GM18861 (cell line): ENCODE results near the gene UBE3C.

Source experiments
- ATAC-seq: cut with Tn5 transposase; IDR thresholded peaks from one replicate; pipeline ENCODE4 v1.9.1; 2021; ENCODE audit not compliant: unreplicated experiment

UBE3C gene

DNA sequence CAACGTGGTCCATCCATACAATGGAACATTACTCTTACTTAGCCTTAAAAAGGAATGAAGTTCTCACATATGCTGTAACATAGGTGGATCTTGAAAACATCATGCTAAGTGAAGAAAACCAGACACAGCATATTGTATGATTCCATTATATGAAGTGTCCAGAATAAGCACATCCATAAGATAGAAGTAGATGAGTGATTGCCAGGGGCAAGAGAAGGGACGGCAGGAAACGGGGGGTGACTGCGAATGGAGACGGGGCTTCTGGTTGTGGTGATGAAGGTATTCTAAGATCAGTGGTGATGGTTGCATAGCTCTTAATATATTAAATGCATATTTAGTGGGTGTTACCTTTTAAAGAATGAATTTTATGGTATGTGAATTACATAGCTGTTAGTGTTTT is 29.8 kb downstream of the UBE3C start:
- ATAC-seq = no peak

DNA sequence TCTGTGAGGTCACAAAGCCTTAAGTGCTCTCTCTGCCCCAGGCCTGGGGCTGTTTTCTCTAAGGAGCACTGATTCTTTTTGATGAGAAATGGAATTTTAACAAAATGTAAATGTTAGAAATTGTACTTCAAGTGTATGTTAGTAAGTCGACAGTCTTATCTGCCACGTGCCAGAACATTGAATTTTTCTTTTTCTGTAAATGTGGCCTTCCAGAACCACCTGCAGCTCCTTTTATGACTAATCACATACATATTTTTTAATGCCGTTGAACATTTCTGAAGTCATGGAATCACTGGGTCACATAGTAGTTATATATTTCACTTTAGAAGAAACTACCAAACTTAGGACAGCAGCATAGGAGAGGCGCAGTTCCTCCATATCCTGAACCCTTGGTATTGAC is 38.0 kb downstream of the UBE3C start:
- ATAC-seq = no peak

DNA sequence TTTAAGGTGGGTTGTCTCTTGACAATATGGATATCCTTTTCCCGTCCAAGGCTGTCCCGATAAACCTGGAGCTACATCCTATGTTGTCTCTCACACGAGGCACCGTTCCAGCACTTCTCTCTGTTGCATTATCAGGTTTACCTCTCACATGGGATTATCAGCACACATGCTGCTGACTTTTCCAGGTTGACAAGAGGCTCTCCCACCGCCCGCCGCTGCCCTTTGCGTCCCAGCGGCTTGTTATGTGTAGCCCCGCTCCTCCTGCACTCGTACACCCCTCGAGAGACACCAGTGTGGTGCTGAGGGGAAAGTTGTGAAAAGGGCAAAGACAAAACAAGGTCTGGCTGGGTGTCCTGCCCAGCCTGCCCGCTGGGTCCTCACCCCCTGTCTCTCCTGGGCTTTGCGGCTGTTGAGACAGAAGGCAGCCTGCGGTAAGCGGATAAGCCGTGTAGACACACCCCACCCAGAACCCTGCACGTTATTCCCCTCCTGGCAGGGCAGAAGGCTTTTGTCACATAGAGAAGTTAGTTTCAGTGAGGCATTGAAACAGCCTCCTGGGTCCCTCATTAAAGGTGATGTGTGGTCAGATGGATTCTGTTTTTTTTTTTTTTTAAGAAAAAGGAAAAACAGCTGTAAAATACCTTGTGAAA is 38.7 kb downstream of the UBE3C start:
- no peak for ATAC-seq

DNA sequence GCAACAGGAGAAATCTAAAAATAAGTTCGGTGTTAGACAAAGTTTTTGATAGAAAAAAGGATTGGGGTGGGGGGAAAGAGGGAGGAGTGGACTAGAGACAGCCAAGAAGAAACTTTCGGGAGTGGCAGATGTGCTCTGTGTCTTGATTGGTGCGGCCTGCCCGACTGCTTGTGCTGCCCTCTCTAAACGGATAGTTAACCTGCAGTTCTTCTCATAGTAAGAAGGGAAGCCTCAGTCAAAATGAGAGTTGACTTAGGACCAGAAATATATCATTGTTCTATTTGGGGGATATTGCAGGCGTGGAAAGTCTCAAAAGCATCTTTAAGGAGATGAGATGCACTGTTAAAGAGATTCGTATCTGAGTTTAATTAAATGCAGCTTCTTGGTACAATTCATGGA is 39.3 kb downstream of the UBE3C start:
- ATAC-seq = no peak

DNA sequence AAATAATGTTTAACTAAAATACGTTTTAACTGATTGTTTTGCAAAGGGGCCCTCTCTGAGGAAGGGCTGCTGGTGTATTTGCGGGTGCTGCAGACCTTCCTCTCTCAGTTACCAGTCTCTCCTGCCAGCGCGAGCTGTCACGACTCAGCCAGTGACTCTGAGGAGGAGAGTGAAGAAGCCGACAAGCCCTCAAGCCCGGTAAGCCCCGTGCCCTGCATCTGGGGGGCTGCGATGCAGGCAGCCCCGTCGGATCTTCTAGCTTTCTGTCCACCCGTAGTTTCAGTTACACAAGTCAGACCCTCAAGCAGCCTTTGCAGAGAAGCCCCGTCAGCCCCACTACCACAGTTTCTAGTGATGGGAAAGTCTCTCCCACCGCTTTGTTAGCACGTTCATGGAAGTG is 45.1 kb downstream of the UBE3C start:
- no peak for ATAC-seq

DNA sequence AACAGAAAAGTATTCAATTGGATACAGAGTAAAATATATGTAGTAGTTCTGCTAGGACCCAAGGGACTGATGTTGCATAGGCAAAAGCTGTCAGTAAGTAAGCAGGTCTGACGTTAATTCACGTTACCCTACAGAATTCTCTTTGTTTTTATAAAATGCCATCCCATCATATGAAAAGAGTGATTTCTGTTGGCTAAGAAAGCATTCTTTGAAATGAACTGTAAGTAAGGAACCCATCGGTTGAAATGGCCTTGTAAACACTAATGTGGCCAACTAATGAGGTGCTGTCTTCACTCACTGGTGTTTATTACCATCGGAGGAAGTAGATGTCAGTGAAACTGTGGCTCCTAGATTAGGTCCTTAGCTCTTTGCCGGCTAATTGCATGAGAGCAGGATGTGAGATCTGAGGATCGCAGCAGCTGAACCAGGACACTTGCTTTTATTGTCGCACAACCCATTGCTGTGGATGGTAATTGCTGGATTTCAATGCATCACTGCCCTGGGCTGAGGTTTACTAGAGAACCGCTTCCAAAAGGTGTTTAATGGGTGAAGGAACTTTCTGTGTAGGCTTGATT is 49.5 kb downstream of the UBE3C start:
- no peak for ATAC-seq

DNA sequence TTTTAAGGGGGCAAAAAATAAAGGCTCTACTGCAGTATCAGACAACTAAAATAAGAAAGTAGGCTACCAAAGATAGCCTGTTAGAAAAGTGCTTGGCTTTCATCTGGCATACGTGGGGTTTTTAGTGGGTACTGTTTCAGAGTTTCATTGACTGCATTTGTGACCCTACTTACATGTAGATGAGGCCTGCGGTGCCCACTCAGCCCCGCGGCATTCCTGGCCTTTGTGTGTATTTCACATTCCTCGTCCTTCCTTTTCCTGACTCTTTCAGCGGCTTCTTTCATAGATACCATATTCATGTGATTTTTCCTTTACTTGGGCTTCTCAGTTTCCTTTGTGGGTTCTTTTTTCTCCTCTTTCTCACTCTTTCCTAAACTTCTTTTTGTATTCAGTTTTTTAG is 50.7 kb downstream of the UBE3C start:
- no peak for ATAC-seq

DNA sequence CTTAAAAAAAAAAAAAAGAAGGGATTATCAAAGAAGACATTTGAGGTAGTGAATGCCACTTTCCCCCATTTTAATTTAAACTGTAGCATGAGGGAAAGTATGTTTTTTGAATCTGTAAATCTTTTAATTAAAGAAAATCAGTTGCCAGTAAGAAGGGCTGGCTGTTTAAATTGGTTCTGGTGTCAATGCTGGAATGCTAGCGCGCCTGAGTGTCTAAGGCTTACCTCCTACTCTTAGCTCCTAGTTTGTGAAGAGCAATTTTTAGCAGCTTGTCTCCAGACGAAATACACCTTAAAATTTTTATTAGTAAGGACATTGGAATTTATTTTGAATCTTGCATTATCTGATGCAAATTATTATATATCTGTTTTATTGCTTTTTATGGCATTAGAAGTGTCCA is 54.1 kb downstream of the UBE3C start:
- ATAC-seq = no peak

DNA sequence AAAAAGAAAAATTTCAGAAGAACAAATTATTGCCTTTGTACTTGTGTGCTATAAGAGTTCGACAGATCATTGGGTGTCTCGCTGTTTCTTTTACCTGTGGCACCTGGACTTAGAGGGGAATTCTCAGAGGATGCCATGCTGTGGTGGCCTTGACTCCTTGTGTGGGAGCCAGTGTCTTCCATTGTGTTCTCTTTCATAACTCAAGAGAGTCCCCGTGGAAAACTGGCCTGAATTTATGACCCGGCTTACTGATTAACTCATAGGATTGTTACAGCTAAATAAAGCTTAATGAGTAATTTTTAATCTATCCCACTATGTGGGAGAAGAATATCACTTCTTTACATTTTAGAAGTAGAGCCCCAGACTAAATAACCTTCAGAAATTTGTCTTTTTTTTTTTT is 54.5 kb downstream of the UBE3C start:
- no peak for ATAC-seq

DNA sequence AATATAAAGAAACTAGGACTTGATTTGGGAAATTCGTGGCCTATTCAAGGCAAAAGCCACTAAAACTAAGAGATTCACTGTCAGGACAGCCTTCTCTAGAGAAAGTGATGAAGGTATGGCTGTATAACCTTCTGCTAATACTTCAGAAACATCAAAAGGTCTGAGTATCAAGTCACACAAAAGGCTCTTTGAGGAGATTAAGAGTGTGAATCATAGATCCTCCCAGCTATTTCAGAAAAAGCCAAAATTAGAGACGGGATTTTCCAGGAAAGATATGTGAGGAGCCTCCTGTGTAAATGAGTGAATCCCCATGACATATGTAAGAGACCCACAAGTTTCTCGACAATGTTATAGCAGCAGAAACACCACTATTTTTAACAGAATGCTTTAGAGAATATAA is 56.2 kb downstream of the UBE3C start:
- ATAC-seq = no peak

DNA sequence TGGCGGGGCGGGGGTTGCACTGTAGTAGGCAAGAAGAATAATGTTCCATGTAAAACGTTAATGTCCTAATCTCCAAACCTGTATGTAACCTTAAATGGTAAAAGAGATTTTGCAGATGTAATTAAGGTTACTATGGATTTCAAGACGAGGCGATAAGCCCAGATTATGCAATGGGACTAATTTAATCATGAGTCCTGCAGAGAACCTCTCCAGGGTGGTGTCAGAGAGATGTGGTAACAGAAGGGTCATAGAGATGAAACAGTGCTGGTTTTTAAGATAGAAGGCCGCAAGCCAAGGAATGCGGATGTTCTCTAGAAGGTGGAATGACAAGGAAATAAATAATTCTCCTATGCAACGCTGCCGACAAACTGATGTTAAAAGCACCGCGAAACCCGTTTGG is 57.1 kb downstream of the UBE3C start:
- ATAC-seq = no peak

DNA sequence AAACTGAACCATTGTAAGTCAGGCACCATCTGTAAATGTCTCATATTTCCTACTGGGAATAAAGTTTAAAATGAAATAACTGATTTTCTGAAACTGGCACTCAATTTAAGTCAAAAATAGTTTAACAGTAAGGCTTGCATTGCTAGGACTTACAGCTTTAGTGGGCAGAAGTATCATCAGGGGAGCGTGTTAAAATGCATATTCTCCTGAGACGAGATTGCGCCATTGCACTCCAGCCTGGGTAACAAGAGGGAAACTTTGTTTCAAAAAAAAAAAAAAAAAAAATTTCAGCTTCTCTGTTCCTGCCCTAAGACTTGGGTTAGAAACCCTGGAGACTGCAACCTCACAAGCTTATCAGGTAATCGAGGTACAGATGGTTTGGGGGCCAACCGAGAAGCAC is 65.4 kb downstream of the UBE3C start:
- ATAC-seq = no peak

DNA sequence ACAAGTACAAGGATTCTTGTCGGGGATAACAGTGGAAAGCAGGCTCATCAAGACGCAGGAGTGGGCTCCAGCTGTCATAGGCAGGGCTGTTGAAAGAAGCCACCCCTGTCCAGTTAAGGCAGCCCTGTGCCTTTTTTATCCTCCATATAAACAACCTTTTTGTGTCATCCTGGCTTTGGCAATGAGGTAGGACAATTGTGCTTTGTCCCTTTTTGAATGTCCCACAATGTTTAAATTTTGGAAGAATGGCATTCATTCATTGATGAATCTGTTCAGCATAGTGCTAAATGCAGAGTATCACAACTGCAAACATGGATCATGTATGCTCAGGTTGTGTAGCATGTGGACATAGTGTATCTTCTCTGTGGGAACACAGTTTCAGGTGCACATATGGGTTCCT is 66.7 kb downstream of the UBE3C start:
- ATAC-seq = no peak

DNA sequence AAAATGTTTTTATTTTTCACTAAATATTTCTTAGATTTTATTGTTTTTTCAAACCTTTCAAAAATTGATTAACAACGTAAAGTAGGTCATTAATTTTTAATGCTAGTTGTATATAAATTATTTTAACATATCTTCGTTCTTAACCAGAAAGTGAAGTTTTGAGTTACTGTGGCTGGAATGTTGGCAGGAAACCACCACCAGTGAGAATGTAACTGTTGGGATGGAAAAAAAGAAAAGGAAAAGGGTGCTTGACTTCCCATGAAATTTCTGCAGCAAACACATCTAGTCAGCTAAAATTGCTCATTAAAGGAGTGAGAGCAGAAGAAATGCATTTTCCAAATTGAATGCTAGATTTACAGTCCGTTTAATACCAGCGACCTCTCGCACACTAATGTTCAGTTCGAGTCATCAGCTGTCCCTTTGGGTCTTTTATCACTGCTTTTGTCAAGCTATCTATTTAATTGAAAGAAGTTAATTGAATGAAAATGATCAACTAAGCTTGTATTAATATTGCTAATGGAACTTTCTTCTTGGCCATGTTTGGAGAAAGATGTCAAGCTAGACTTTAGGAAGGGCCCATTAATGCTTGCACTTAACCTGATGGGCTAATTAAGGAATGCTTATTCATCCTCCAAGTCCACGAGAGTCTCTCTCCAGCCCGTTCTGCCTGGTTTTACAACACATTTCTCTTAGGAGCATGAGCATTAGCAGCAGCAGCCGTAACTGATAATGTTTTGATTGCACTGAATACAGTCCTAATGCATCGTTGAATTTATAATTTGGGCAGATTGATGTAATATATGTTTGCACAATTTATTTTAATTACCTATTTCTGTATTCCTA is 70.1 kb downstream of the UBE3C start:
- ATAC-seq = no peak

DNA sequence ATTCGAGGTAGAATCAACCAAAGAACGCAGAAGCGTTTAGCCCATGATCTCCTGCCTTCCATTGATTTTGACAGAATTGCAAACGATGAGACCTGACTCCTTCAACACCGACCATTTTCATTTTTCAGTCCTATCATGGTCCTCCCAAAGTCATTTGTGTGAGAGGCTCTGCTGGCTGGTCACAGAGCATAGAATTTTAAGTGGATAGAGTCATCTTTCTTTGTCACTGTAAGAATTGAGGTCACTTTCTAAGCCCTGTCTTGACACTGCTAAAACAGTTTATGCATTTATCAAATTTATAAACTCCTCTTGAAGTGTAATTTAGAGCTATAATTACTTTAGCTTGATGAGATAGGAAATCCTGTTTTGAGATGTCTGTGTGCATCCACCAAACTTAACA is 72.0 kb downstream of the UBE3C start:
- ATAC-seq = no peak

DNA sequence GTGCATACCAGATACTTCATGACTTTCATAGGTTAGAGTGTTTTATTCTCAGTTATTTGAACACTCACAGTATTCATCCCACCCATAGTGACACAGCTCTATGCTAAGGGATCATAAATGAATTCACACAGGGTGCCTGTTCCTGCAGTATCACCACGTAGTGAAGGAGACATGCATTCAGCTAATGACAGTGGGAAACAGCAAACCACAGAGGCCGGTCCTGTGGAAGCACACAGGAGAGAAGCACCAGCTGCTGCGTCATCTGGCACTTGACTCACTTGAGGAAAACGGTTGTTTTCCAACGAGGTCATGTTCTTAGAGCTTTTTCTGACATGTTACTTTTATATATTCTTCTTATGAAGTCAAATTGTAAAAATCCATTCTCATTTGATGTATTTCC is 73.0 kb downstream of the UBE3C start:
- no peak for ATAC-seq

DNA sequence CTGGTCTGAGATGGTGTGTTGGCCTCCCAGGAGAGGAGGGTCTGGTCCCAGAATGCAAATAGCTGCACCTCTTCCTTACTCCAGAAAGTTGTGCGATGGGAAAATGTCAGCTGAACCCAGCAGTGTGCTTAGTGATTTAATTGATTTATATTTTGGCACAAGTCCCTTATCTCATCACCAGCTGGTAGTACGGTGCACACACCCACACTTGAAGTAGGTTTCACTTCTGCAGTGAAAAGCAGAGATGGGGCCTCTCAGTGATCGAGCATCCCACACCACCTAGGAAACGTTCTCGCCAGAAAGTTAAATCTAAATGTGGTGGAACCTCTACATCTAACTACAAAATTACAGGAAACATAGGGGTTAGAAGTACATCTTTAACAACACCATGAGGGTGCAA is 80.4 kb downstream of the UBE3C start:
- ATAC-seq = no peak

DNA sequence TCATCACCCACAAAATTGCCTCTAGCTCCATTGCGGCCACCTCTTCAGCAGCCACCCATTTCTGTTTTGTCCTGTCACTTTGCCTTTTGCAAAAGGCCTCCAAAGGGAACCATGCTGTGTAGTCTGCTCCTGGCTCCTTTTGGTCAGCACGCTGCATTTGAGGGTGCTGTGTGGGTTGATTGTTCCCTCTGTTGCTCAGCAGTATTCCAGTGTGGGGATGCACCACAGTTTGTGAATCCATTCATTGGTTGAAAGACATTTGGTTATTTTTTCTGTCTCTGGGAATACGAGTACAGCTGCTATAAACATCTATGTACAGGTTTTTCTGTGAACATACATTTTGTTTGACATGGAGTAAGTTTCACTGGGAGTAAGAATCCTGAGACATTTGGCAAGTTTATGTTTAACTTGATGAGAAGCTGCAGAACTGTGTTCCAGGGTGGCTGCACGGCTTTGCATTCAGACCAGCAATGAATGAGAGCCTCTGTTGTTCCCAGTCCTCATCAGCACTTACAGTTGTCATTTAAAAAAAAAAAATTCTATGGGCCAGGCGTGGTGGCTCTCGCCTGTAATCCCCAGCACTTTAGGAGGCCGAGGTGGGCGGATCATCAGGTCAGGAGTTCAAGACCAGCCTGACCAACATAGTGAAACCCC is 82.3 kb downstream of the UBE3C start:
- ATAC-seq = no peak

DNA sequence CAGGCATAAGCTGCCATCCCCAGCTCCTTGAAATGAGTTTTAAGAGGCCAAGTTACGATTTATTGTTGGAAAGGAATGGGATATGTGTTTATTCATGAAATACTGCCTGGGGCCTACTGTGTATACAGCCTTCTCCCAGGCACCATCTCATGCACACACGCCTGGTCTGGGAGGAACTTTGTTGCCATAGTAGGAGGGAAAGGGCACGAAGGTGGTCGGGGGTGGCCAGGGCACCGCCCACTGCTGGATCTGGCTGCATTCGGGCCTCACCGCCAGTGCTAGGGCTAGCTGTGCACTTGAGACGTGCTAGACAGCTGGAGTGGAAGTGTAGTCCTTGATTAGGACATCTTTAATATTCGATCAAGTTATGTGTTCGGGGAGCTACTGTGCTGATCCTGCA is 84.0 kb downstream of the UBE3C start:
- no peak for ATAC-seq

DNA sequence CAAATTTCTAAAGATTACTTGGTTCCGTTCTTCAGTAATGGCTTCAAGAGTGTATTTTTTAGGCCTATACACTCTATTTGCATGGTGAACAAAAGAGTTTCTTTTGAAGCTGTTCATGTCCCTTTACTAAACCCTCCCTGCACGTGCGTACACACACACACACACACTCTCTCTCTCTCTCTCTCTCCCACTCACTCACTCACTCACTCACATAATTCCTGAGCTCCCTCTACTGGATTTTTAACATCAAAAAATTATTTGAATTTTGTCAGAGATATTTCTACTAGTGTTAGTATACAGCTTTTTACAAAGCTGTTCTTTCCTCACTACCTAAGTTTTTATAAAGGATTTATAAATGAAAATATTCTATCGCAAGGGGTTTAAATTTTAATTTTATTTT is 85.9 kb downstream of the UBE3C start:
- ATAC-seq = no peak

DNA sequence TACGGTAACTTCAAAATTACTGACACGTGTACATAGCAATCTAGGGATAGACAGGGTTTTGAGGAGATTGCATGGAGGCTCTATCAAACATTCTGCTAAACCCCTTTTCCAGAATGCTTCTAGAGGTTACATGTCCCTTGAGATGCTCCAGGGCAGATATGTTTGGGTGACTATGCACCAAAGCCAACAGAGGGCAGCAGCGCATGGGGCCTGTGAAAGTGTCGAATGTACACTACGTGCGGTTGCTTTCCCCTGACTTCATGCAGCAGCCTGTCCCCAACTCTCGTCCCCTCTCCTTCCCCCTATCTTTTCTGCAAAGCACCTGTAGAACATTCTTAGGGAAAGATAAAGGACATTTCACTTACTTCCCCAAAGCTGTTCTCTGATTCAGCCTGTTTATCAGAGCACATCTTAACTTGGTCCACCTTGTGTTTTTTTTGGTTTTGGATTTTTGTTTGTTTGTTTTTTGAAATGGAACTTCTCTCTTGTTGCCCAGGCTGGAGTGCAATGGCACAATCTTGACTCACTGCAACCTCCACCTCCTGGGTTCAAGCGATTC is 90.2 kb downstream of the UBE3C start:
- ATAC-seq = no peak

DNA sequence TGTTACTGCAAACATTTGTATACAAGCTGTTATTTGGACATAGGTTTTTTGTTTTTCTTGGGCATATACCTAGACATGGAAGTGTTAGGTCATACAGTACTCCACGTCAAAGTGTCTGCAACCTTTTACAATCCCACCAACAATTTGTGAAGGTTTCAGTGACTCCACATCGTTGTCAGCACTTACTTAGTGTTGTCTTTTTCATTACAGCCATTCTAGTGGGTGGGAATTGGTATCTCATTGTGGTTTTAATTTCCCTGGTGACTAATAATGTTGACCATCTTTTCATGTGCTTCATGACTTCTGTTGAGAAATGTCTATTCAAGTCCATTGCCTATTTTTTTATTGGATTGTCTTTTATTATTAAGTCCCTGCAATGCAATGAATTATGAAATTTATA is 95.0 kb downstream of the UBE3C start:
- no peak for ATAC-seq
